Choroid plexus epithelial cell (primary cell): ENCODE results near the gene VCAN.
A peak's percentile ranks its signal among the peaks of the same experiment; 100 is the strongest.

Experiments used
- DNase-seq: peaks from one replicate; pipeline ENCODE4 v3.0.0-alpha.2; 2010; ENCODE audit warnings: low read depth
- H3K4me3 ChIP-seq: 2 replicates; pipeline ENCODE4 v1.5.1; 2011; ENCODE audit warnings: low read depth, mild to moderate bottlenecking, control low read depth, low read length, moderate library complexity
- TF ChIP-seq, protein P1 (sequence below): conservative IDR thresholded peaks from 2 replicates; pipeline ENCODE4 v1.5.1; 2011; ENCODE audit warnings: low read depth, mild to moderate bottlenecking, control low read depth, inconsistent platforms, low read length, moderate library complexity

Gene VCAN

GRCh38 chr5:83549674-83550073, 78.1 kb downstream of the VCAN start:
- TF ChIP-seq, protein P1, sequence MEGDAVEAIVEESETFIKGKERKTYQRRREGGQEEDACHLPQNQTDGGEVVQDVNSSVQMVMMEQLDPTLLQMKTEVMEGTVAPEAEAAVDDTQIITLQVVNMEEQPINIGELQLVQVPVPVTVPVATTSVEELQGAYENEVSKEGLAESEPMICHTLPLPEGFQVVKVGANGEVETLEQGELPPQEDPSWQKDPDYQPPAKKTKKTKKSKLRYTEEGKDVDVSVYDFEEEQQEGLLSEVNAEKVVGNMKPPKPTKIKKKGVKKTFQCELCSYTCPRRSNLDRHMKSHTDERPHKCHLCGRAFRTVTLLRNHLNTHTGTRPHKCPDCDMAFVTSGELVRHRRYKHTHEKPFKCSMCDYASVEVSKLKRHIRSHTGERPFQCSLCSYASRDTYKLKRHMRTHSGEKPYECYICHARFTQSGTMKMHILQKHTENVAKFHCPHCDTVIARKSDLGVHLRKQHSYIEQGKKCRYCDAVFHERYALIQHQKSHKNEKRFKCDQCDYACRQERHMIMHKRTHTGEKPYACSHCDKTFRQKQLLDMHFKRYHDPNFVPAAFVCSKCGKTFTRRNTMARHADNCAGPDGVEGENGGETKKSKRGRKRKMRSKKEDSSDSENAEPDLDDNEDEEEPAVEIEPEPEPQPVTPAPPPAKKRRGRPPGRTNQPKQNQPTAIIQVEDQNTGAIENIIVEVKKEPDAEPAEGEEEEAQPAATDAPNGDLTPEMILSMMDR, result no peak
- DNase-seq, result no peak
- H3K4me3 ChIP-seq, result no peak overlapping the region

- peak; percentile 42 for DNase-seq
- TF ChIP-seq, protein P1, result no peak
- no peak overlapping the region for H3K4me3 ChIP-seq
These were observed 80.3 kb downstream of the VCAN start for GRCh38 chr5:83551821-83552220.

- no peak overlapping the region for H3K4me3 ChIP-seq
- no peak for DNase-seq
- TF ChIP-seq, protein P1, result no peak
These were observed 80.7 kb downstream of the VCAN start for GRCh38 chr5:83552275-83552674.

DNA sequence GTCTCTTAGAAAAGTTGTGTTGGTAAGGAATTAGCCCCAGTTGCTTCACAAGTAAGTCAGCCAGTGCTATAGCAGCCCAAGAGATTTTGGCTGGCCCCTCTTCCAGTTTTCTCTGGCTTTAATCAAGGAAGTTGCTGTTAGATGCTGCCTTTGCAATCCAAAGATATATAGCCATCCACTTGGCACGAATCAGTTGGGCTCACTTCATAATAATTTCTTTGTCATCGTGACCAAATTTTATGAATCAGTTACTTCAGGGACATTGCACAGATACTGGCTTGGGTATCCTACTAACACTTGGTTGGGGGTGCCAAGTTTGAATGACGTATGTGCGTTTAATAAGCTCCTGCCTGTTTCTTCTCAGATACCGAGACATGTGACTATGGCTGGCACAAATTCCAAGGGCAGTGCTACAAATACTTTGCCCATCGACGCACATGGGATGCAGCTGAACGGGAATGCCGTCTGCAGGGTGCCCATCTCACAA, 81.5 kb downstream of the VCAN start:
- no peak for DNase-seq
- H3K4me3 ChIP-seq, result no peak overlapping the region
- TF ChIP-seq, protein P1, result no peak

DNA sequence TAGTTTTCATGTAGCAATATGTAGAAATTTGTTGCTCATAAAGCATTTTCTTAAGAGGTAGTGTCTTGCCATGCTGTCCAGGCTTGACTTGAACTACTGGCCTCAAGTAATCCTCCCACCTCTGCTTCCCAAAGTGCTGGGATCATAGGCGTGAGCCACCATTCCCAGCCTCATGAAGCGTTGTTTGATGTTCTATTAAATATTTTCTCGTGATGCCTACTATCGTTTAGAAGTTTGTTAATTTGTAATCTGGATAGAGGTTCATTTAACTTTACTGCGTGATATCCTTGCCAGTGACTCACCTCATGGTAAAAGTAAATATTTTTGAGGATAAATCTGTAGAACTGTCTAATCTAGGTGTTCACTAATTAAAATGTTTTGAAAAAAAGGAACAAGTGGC, 82.6 kb downstream of the VCAN start:
- DNase-seq, result no peak
- H3K4me3 ChIP-seq, result no peak overlapping the region
- TF ChIP-seq, protein P1, result no peak

DNA sequence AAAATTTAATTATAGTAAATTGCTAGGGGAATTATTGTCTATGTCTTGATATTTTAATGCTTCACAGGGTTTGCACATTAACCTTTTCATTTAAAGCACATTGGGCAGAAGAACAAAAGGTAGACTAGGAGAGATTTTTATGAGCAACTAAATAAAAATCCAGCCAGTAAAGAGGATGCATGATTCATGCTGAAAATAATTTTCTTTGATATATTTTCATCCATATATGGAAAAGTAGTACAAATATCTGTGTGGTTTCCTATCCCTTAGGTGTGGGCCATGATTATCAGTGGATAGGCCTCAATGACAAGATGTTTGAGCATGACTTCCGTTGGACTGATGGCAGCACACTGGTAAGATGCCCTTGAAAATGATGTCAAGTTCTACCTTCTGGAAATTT, 83.1 kb downstream of the VCAN start:
- no peak for DNase-seq

DNA sequence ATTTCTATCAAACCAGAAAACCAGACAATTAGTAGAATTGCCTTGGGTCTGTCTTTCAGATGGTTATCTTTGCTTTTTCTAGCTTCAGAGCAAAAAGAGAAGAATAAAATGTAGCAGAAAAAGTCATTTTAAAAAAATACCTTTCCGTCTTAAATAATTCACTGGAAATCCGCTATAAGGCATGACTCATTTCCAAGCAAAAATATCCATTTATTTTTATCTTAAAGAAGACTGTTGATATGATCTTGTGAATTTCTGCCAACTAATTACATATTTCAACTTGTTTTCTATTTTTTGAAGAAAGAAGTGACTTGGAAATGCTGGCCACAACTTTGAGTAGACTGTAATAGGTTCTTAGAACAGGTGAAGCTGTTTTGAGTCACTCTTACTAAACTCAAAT, 83.7 kb downstream of the VCAN start:
- TF ChIP-seq, protein P1, result no peak
- no peak overlapping the region for H3K4me3 ChIP-seq
- no peak for DNase-seq

More for the DNA sequence above, 83.1 kb downstream of the VCAN start:
- H3K4me3 ChIP-seq, result no peak overlapping the region
- TF ChIP-seq, protein P1, result no peak
